ENCODE data around the gene NUDT21.
"Not testable (repeated sequence)": the region's sequence is repeated elsewhere in the genome, so short reads cannot be mapped to it uniquely, and the experiment has no call there.

The NUDT21 gene

DNA sequence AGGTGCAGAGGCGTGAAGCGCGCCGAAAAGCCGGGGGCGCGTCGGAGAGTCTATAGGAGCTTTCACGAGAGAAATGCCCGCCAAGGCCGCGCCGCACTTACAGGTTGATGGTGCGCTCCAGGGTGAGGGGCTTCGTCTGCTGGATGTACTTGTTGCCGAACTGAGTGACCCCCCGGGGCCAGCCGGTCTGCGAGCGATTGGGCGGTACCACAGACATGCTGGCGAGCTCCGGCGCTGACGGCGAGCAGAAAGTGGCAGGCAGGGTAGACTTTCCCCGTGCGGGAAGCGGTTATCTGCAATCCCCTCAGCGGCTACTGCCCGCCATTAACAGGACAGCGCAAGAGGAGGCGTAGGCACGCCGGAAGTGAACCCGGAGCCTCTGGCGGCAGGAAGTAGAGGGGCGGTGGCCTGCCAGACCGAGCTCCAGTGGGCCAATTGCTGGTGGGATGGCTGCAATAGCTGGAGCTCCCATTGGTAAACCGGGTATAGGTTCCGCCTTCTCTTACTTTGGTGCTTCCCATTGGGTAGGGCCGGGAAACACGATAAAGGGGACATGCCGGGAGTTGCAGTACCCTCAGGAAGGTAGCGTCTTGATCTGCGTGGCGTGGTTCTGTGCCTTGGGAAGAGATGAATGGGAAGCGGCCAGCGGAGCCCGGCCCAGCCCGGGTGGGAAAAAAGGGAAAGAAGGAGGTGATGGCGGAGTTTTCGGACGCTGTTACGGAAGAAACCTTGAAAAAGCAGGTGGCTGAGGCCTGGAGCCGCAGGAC lies at the start of gene NUDT21, which contains the start of gene OGFOD1:
Gene NUDT21, minus strand, starts transcription at position 347 of the 767 bp plus-strand sequence. Its CDS starts 130 bp downstream, at position 217.
Gene OGFOD1, plus strand, starts transcription at position 569 of the 767 bp plus-strand sequence. Its CDS starts 59 bp downstream, at position 628.
- DNase-seq: peak; percentile 99

DNA sequence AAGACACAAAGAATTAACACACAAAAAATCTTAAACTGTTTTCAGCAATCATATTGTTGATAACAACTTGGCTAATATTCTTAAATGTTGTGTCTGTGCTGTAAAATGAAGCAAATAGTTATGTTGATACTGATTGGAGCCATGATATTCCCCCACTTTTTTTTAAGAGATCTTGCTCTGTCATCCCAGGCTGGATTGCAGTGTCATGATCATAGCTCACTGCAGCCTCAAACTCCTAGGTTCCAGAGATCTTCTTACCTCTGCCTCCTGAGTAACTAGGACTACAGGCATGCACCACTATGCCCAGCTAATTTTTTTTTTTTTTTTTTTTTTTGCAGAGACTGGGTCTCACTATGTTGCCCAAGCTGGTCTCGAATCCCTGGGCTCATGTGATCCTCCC lies 42.7 kb upstream of the NUDT21 start:
- DNase-seq: no peak

DNA sequence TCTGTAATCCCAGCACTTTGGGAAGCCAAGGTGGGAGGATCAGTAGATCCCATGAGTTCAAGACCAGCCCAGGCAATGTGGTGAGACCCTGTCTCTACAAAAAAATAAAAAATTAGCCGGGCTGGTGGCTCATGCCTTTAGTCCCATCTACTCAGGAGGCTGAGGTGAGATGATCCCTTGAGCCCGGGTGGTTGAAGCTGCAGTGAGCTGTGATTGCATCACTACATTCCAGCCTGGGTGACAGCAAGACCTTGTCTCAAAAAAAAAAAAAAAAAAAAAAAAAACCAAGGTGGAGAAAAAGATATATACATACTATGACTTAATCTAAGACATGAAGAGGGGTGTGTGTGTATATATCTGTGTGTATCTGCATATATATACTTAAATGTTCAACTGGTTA lies 42.0 kb upstream of the NUDT21 start:
- no peak for DNase-seq

DNA sequence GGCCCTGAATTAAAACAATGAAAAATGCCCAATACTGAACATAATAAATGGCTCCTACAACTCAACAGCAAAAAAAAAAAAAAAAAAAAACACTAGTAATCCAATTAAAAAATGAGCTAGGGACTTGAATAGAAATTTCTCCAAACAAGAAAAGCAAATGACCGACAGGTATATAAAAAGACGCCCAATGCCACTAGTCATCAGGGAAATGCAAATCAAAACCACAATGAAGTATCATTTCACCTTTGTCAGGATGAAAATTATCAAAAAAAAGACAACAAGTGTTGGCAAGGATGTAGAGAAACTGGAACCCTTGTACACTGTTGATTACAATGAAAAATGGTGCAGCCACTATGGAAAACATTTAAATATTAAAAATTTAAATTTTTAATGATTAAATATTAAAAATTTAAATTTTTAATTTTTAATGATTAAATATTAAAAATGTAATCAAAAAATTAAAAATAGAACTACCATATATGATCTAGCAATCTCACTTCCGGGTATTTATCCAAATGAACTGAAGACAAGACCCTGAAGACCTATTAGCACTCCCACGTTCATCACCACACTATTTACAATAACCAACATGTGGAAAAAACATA lies 40.6 kb upstream of the NUDT21 start:
- DNase-seq: no peak

DNA sequence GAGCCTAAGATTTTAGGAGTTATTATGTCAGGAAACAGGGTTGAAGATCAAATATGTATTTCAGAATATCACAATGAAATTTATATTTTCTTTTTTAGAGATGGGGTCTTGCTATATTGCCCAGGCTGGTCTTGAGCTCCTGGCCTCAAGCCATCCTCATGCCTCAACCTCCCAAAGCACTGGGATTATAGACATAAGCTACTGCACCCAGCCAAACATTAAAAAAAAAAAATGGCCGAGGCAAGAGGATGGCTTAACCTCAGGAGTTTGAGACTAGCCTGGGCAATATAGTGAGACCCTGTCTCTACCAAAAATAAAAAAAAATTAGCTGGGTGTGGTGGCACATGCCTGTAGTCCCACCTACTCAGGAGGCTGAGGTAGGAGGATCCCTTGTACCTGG lies 37.7 kb upstream of the NUDT21 start:
- not testable (repeated sequence) for DNase-seq

DNA sequence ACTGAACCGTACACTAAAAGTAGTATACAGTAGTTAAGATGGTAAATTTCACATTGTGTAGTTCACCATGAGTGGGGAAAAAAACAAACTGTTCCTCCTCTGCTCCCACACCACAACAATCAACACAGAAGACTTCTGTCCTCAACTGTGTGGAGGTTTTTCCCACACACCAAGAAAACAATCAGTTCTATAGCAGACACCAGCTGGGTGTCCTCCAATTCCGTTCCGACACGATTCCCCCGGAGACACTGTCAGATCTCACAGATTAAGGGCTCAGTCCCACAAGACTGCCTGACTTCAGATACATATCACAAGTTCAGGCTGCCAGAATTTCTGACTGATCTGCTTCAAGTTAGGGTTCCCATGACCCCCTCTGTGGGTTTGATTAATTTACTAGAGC lies 36.9 kb upstream of the NUDT21 start:
- DNase-seq: no peak

DNA sequence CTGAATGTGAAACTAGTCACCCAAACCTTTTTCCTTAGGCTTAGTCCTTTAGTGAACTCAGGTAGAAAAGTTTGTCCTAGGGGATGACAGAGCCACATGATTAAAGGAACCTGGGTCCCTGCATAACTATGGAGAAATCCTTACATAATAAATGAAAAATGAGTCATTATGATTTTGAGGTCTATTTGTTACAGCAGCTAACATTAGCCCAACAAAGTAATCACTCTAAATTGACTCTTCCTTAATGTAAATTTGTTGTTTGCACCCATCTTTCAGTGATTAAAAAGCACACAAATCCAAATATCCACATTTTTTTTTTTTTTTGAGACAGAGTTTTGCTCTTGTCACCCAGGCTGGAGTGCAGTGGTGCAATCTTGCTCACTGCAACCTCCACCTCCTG lies 32.3 kb upstream of the NUDT21 start:
- DNase-seq: no peak

DNA sequence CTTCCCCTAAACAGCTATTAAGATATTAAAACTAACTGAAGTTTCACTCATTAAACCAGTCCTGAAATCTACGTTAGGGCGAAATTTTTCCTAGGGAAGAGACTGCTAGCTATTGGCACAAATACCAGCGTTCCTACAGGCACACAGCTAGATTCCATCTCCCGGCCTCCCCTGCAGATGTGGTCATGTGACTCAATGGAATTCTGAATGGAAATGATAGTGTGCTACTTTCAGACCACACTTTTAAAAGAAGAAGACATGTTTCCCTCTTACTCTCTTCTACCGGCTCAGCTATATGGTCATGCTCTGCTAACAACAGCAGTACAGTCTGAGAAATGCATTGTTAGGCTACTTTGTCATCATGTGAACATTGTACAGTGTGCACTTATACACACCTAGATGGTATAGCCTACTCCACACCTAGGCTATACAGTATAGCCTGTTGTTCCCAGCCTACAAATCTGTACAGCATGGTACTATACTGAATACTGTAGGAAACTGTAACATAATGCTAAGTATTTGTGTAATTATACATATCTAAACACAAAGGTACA lies 31.6 kb upstream of the NUDT21 start:
- no peak for DNase-seq

DNA sequence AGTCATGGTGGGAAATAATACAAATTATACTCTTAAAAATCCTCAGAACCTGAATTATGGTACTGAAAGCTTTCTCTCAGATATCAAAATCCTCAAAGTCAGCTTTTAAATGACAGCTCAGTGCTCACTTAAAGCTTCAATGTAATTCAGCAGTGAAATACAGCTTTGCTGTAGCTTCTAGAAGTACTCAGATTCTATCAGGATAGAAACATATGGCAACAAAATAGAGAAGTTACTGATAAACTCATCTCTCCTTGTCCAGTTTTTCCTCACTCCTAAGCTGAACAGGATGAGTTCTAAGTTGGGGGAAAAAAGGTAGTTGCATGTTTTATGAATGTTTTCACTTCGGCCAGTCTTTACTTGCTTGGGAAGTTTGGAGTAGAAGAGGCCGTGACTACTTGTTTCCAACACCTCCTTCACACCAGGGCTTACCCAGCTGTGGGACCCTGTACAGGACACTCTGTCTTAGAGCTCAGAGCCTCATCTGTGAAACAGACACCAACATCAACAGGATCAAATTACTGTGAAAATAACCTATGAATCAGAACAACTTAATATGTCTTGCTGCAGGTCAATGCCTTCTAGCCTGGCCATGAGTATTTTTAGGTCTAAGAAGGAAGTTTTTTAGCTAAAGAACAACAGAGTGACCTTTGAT lies 30.5 kb upstream of the NUDT21 start:
- DNase-seq: no peak

DNA sequence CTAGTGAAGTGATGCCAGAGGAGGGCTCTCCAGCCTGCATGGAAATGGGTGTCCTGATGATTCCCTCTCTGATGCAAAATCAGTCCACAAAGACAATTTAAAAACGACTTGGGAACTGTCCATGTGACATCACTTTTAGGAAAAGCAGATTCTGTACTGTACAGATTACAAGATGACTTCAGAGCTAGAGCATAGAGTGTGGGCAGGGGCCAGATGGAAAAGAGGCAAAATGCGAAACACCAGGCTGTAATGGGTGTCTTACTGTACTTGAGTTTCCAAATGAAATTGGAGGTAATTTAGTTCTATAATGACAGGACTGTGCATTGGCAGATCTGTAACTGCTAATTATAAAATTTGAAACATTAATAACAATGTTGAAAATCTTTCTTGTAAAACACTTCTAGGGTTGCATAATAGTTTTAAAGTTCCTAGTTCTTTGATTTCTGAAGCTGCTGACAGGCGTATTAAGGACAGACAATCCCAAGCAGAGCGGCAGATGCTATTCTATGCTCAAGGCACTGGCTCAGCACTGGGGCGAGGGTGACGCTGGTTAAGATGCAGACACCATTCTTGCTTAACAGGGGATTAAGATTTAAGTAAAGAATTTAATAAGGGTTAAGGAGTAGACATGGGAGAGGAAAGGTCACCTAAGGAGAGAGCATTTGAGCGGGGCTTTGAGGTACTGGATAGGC lies 29.8 kb upstream of the NUDT21 start:
- peak; percentile 12 for DNase-seq

DNA sequence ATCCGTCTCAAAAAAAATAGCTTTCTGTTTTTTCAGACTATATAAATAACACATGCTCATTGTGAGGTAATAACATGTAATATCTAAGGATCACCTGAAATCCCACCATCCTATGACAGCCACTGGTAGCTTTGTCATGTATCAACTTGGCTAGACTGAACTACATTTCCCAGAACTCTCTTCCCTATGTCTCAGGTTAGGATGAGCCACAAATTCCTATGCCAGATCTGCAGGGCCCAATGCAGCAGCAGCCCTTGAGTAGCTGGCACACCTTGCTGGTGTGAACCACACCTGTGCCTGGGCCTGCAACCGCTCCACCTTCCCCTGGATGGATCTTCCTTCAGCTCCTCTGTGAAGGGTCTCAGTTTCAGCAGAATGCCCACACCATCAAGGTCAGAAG lies 28.3 kb upstream of the NUDT21 start:
- DNase-seq: no peak

DNA sequence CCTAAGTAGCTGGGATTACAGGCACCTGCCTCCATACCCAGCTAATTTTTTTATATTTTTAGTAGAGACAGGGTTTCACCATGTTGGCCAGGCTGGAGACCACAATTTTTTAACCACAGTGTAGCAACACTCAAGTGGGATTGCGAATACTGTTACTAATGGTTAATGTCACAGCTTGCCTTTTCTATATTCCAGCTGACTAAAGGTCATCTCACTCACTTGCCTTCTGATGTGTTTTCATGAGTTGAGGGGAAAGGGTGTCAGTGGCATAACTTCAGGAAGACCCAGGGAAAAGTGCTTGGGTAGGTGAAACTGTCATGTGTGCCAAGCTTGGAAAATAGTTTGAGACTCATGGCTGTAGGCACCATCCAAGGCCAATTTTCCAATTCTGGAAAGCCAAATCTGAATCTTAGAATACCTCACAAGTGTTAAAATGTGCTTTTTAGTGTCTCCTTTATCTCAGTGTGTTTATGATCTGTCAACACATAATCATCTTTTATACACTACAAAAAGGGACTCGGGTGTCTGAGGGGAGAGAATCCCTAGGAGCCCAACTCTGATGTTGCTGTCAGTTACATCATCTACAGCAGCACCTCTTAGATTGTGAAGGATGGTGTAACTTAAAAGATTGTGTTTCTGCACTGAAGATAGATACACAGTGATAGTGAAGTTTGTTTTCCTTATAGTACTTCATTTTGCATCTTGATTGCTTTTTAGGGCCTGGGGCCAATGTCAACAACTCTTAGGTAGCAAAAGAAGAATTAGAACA lies 27.3 kb upstream of the NUDT21 start:
- DNase-seq: peak; percentile 67

DNA sequence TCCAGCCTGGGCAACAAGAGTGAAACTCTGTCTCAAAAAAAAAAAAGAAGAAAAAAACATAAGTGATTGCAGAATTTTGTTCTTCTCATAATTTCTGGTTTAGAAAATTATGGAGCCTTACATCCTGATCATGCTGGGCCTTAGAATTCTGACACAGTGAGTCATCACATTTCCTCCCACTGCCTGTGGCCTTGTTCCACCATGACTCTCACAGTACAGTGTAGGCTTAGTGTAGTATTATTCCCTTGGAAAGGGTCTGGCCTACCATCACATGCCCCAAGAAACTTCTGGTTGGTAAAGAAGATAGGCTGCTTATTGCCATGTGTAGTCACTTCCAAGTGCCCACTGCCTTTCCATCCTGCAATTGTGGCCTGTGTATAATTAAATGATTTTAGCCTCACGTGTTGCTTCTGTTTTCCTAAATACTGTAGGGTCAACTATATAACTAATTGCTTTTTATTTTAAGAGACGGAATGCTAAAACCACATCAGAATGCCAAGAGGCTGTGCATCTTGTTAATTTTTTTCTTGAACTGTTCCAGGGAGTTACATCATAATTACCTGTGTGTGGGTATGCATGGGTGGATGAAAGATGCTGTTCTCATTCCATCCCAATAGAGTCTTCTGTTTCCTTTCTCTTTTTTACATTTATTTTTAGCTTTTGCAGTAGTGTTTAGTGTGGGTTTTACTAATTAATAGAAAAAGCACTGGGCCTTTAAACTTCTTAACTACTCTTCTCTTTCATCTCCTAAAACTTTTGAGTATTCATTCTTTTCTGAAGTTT lies 26.2 kb upstream of the NUDT21 start:
- peak; percentile 79 for DNase-seq

DNA sequence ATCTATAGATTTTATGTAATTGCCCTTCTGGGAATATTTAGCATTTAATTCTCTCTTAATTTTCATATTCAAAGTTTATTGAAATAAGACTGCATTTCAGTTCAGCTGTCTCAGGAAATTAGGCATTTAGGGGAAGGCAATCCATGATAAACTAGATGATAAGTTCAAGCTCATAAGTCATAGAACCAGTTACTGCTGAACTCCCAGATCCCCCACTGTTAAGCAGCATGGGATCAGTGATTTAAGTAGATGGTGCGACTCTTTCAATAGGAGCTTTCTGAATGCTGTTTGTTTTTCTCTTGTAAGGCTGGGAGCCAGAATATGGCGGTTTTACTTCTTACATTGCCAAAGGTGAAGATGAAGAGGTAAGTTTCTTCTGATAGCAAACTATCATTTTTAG lies 24.1 kb upstream of the NUDT21 start:
- DNase-seq: no peak

DNA sequence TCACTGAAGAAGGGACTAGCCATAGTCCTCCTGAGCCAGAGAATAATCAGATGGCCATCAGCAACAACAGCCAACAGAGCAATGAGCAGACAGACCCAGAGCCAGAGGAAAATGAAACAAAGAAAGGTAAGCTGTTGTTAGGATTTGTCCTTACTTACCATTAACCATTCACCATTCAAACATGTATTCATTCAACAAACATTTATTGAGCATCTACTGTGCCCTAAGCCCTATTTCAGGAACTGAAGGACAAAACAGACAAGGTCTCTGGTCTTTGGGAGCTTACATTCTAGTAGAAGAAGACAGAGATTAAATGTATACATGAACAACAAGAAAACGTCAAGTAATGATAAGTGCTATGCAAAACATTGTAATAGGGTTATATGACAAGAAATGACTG lies 19.5 kb upstream of the NUDT21 start:
- no peak for DNase-seq

DNA sequence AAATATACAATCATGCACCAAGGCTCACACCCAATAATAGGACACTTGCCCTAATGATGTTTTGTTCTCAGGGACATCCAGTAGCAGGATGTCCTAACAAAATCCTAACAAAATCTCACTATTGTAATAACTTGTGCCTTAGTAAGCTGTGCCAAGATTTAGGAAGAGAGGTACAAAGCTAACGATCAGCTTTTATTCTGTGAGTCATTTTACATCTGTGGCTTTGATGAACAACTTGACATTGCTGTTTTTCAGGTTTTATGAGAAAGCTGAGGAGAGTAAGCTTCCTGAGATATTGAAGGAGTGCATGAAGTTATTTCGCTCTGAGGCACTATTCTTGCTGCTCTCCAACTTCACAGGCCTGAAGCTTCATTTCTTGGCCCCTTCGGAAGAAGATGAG lies 19.1 kb upstream of the NUDT21 start:
- no peak for DNase-seq

DNA sequence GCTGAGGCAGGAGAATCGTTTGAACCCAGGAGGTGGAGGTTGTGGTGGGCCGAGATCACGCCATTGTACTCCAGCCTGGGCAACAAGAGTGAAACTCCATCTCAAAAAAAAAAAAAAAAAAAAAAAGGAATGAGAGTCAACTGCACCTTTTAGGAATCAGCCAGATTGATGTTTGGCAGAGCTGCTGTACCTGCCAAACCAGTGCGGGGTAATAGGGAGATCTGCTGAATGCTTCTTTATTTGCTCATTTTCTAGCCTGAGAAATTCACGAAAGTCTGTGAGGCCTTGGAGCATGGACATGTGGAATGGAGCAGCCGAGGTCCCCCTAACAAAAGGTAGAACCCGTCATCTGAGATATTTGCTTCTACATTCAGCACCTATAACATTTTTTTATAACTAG lies 18.6 kb upstream of the NUDT21 start:
- DNase-seq: no peak

DNA sequence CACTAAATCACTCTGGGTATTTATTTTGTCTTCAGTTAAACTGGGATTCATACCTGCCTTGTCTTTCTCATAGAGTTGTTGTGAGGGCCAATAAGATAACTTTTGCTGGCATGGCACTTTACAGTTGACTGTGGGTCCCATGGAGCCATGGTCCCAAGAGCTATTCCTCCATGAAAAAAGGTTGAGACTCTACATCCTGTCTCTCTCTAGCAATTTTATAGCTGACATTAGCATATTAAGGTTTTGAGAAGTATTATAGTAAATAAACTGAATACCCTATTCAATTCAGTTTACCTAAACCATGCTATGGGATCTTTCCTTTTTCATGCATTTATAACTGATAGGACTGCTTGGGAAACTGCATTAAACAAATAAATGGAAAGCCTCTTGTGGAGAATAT lies 17.7 kb upstream of the NUDT21 start:
- no peak for DNase-seq

DNA sequence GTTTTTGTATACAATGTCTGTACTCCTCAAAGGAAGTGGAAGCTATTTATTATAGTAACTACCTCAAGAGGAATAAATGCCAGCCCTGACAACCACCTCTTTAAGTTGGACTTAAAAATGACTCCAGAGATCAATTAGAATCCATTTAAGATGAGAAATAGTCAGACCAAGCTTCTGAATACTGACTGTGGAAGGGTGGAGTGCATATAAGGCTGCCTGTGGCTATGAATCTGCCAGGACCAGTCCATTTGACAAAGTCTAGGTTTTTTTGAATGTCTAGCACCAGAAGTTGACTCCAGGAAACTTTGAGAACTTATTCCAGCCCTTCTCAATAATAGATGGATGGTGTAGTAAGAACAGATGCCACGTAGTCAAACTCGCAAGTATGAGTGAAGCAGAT lies 15.2 kb upstream of the NUDT21 start:
- no peak for DNase-seq

DNA sequence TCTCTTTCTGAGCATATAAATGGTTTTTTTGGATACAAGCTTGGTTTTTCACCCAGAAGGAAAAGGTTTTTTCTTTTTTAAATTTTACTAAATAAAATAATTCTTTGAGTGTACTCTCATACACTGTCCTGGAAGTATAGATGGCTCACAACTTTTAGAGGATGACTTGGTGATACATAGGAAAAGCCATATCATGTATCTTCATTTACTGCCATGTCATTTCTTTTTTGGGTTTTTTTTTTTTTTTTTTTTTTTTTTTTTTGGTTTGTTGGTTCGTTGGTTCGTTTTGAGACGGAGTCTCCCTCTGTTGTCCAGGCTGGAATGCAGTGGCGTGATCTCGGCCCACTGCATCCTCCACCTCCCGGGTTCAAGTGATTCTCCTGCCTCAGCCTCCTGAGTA lies 12.0 kb upstream of the NUDT21 start:
- no peak for DNase-seq

DNA sequence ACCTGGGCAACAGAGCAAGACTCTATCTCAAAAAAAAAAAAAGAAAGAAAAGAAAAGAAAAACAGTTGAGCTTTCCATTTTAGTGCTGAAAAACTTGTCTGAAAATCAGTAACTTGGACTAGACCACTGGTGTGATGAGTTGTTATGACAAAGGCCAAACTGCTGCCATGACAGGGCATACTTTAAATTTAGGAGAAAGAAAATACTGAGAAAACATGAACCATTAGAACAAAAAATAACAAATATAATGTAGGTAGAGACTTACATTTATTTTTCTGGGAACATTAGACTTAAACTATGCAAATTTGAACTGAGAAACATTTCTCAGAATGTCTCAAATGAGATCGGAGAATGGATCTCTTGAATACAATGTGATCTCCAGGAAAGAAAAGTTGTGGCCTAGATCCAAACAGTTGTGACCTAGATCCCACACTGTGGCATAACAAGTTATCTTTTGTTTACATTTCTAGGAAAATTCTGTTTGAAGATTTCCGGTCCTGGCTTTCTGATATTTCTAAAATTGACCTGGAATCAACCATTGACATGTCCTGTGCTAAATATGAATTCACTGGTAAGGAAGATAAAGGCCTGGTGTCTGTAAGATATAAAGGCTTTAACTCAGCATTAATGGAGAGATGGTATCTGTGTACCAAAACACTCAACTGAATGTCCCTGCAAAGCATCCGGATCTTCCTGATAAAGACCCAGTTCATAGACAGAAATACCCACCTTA lies 11.1 kb upstream of the NUDT21 start:
- DNase-seq: no peak
